ENCODE measurements around the gene MRTFA.
"Not testable (repeated sequence)": the region's sequence is repeated elsewhere in the genome, so short reads cannot be mapped to it uniquely, and the experiment has no call there.

Gene MRTFA

DNA sequence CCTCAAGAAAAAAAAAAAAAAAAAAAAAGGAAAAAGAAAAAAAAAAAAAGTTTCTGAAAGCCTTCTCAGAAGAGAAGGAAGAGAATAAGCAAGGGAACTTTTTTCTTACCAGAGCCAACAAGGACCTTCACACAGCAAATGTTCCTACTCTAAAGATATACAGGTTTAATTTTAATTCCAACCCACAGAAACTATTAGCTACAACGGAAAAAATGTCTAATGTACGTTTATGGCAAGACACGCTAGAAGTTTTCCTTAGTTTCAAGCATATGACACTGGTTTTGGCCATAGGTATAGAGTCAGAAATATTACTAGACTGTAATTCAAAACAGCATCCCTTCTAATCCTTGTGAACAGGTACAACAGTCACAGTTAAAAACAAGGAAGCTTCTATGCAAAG, 120.1 kb downstream of the MRTFA start:
- TF ChIP-seq, protein P1, sequence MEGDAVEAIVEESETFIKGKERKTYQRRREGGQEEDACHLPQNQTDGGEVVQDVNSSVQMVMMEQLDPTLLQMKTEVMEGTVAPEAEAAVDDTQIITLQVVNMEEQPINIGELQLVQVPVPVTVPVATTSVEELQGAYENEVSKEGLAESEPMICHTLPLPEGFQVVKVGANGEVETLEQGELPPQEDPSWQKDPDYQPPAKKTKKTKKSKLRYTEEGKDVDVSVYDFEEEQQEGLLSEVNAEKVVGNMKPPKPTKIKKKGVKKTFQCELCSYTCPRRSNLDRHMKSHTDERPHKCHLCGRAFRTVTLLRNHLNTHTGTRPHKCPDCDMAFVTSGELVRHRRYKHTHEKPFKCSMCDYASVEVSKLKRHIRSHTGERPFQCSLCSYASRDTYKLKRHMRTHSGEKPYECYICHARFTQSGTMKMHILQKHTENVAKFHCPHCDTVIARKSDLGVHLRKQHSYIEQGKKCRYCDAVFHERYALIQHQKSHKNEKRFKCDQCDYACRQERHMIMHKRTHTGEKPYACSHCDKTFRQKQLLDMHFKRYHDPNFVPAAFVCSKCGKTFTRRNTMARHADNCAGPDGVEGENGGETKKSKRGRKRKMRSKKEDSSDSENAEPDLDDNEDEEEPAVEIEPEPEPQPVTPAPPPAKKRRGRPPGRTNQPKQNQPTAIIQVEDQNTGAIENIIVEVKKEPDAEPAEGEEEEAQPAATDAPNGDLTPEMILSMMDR (conservative IDR thresholded peaks at IDR 0.05): no peak
- no peak overlapping the region for H3K27ac ChIP-seq

- no peak overlapping the region for H3K27ac ChIP-seq
- TF ChIP-seq, protein P1 (conservative IDR thresholded peaks at IDR 0.05): no peak
Measured at GRCh38 chr22:40512426-40513136, 123.9 kb downstream of the MRTFA start.

DNA sequence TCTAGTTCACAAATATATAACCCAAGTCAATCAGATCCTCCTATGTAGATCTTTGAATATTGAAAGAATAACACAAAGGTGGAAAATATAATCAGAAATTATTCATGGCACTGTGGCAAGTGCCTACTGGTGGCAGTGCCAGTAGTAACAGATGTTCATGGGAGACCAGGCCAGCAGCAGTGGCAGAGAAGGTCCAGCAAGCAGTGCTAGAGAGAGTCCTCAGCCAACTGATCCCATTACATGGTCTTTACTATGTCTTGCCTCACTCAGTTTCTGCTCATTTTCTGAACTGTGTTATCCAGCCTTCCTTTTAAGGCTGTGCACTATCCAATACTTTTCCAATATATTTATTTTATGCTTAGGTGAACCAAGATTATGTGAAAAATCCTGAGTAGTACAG, 124.9 kb downstream of the MRTFA start:
- no peak overlapping the region for H3K27ac ChIP-seq
- TF ChIP-seq, protein P1 (conservative IDR thresholded peaks at IDR 0.05): no peak

GRCh38 chr22:40510631-40511364, 125.7 kb downstream of the MRTFA start:
- TF ChIP-seq, protein P1 (conservative IDR thresholded peaks at IDR 0.05): no peak
- H3K27ac ChIP-seq: no peak overlapping the region

DNA sequence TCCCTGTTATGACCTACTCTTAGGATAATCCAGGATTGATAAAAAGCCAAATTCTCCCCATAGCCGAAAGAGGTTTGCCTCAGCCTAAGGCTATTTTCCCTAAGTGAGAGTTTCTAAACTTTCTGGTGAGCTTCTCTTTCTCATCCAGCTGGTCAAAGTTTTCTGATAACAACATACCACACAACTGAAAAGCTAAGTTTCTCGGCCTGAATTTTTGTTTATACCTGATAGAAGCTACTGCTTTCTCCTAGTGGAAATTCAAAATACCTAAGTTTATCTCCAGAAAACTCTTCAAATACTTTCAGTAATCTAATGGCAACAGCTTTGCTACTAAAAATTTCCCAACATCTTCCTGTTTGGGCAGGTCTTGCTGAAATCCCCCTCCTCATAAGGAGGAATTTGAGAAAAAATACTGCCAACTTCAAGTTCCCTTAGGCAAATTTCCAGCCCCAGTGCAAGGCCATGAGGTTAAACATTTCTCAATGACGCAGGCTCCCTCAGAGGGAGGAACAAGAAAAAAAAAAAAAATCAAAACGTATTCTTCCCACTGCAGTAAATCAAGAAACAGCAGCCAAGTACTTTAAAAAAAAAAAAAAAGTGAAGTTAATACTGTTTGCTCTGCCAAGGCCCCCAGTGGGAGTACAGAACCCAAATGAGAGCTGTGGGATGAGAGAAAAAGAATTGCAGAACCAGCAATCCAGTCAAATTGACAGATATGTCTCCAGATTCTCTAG, 127.0 kb downstream of the MRTFA start:
- H3K27ac ChIP-seq: no peak overlapping the region
- TF ChIP-seq, protein P1 (conservative IDR thresholded peaks at IDR 0.05): no peak

DNA sequence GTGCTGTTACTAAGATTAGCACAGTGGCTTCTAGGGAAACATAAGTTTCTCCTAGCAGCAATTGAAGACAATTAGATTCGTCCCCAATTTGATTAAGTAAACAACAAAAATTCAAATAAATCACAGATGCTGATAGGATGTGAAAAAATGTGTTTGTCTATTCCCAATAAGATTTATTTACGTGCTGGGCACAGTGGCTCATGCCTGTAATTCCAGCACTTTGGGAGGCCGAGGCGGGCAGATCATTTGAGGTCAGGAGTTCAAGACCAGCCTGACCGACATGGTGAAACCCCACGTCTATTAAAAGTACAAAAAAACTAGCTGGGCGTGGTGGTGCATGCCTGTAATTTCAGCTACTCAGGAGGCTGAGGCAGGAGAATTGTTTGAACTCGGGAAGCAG, 128.5 kb downstream of the MRTFA start:
- H3K27ac ChIP-seq: not testable (repeated sequence)

DNA sequence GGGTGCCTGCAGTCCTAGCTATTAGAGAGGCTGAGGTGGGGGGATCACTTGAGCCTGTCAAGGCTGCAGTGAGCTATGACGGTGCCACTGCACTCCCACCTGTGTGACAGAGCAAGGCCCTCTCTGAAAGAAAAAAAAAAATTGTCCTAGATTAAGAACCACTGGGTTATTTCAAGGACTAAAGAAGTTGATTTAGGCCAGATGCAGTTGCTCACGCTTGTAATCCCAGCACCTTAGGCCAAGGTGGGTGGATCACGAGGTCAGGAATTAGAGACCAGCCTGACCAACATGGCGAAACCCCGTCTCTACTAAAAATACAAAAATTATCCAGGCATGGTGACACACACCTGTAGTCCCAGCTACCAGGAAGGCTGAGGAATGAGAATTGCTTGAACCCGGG, 129.0 kb downstream of the MRTFA start:
- TF ChIP-seq, protein P1 (conservative IDR thresholded peaks at IDR 0.05): no peak
- no peak overlapping the region for H3K27ac ChIP-seq

Data from VCaP (cell line).